ENCODE results near the gene CKAP5. TPM values are rescaled to one million over a fixed set of nuclear protein-coding genes. Genes with fewer than 3 reads are reported as not detected.
A peak's percentile ranks its signal among the peaks of the same experiment; 100 is the strongest.

The CKAP5 gene
- polyA plus RNA-seq, 1 of the 3 experiments (the other 2 are of a cell fraction) = 51.7 TPM

DNA sequence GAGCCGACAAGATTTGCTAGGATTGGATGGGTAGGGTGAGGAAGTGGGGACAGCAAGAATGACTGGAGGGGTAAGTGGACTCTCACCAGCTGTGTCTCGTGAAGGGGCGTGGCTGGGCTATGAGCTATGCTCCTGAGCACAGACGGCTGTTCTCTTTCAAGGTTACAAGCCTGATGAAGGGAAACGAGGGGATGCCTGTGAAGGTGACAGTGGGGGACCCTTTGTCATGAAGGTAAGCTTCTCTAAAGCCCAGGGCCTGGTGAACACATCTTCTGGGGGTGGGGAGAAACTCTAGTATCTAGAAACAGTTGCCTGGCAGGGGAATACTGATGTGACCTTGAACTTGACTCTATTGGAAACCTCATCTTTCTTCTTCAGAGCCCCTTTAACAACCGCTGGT lies 107.2 kb downstream of the CKAP5 start:
- Histone ChIP-seq H3K4me2 (no peak overlapping the region), H3K79me2 (ENCODE audit: insufficient read depth) (no peaks in the 10 kb centered on the region), H3F3A (replicated peaks; ENCODE audit: insufficient read depth) (peaks cover 4% of the 10 kb centered on the region), H3K4me3 (ENCODE audit: low read depth in 2 of 2, low read length in 1 of 2) (no peak overlapping the region), H4K20me1 (ENCODE audit: insufficient read depth) (no peaks in the 10 kb centered on the region), H3K4me1 (ENCODE audit: control insufficient read depth in 1 of 2, insufficient read depth in 2 of 2, low read depth in 1 of 2, low read length in 1 of 2) (no peaks in the 10 kb centered on the region), H2AFZ (ENCODE audit: low read depth) (no peak overlapping the region), H3K9me3 (no peaks in the 10 kb centered on the region), H3K27me3 (ENCODE audit: insufficient read depth) (no peaks in the 10 kb centered on the region), H3K36me3 (replicated peaks in 1 of 2; ENCODE audit: control insufficient read depth in 1 of 2, insufficient read depth in 2 of 2, low read length in 1 of 2) (peaks cover 19 to 20% of the 10 kb centered on the region in 2 experiments), H3K9me2 (no peaks in the 10 kb centered on the region), H3K9ac (no peak overlapping the region), H3K27ac (ENCODE audit: low read depth in 2 of 2, low read length in 1 of 2) (no peak overlapping the region)
- no peak for TF ChIP-seq RXRA (IDR thresholded peaks at IDR 0.05; ENCODE audit: borderline replicate concordance, low read depth)
- TF ChIP-seq, protein P1, sequence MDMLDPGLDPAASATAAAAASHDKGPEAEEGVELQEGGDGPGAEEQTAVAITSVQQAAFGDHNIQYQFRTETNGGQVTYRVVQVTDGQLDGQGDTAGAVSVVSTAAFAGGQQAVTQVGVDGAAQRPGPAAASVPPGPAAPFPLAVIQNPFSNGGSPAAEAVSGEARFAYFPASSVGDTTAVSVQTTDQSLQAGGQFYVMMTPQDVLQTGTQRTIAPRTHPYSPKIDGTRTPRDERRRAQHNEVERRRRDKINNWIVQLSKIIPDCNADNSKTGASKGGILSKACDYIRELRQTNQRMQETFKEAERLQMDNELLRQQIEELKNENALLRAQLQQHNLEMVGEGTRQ (IDR thresholded peaks at IDR 0.05; ENCODE audit: borderline replicate concordance, low read depth, low read length) = no peak
- TF ChIP-seq POLR2AphosphoS5 (IDR thresholded peaks at IDR 0.05; ENCODE audit: low read depth, low read length) = 0 out of 2 replicates have a peak, but pooled peaks have one; percentile 17
- WGBS (ENCODE audit: low lambda C conversion rate) = 96% methylated on average over 6 of the region's 6 CpGs
- ChIA-PET CTCF (no interaction called here), POLR2A (no interaction called here)
- no peak for DNase-seq

DNA sequence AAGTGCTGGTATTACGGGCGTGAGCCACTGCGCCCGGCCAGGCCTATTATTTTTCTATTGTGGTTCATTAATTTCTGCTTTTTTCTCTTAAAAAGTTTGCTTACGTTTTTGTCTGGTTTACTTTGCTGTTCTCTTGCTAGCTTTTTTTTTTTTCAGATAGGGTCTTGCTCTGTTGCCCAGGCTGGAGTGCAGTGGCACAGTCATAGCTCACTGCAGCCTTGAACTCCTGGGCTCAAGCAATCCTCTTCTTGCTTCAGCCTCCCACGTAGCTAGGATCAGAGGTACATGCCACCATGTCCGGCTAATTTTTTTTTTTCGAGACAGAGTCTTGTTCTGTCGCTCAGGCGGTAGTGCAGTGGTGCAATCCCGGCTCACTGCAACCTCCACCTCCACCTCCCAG lies 108.4 kb downstream of the CKAP5 start:
- Histone ChIP-seq H3K9ac (no peak overlapping the region), H3K4me1 (ENCODE audit: control insufficient read depth in 1 of 2, insufficient read depth in 2 of 2, low read depth in 1 of 2, low read length in 1 of 2) (no peaks in the 10 kb centered on the region), H4K20me1 (ENCODE audit: insufficient read depth) (no peaks in the 10 kb centered on the region), H2AFZ (ENCODE audit: low read depth) (no peak overlapping the region), H3F3A (replicated peaks; ENCODE audit: insufficient read depth) (peaks cover 9% of the 10 kb centered on the region), H3K4me3 (ENCODE audit: low read depth in 2 of 2, low read length in 1 of 2) (no peak overlapping the region), H3K9me3 (no peaks in the 10 kb centered on the region), H3K9me2 (no peaks in the 10 kb centered on the region), H3K27me3 (ENCODE audit: insufficient read depth) (no peaks in the 10 kb centered on the region), H3K4me2 (no peak overlapping the region), H3K79me2 (ENCODE audit: insufficient read depth) (no peaks in the 10 kb centered on the region), H3K27ac (ENCODE audit: low read depth in 2 of 2, low read length in 1 of 2) (no peak overlapping the region), H3K36me3 (replicated peaks in 1 of 2; ENCODE audit: control insufficient read depth in 1 of 2, insufficient read depth in 2 of 2, low read length in 1 of 2) (peaks cover 7 to 13% of the 10 kb centered on the region in 2 experiments)
- DNase-seq = no peak
- WGBS (ENCODE audit: low lambda C conversion rate) = 77% methylated on average over 10 of the region's 11 CpGs
- ChIA-PET CTCF (no interaction called here), POLR2A (no interaction called here)
- TF ChIP-seq RXRA (IDR thresholded peaks at IDR 0.05; ENCODE audit: borderline replicate concordance, low read depth) (no peak), GATA2 (CRISPR knock-in tag; IDR thresholded peaks at IDR 0.05) (no peak), TCF12 (IDR thresholded peaks at IDR 0.05) (no peak), EZH2phosphoT487 (IDR thresholded peaks at IDR 0.05; ENCODE audit: borderline replicate concordance, low read depth) (no peak)
- TF ChIP-seq, protein P2, sequence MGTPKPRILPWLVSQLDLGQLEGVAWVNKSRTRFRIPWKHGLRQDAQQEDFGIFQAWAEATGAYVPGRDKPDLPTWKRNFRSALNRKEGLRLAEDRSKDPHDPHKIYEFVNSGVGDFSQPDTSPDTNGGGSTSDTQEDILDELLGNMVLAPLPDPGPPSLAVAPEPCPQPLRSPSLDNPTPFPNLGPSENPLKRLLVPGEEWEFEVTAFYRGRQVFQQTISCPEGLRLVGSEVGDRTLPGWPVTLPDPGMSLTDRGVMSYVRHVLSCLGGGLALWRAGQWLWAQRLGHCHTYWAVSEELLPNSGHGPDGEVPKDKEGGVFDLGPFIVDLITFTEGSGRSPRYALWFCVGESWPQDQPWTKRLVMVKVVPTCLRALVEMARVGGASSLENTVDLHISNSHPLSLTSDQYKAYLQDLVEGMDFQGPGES (IDR thresholded peaks at IDR 0.05; ENCODE audit: low read depth, low read length) = no peak
- TF ChIP-seq, protein P3, sequence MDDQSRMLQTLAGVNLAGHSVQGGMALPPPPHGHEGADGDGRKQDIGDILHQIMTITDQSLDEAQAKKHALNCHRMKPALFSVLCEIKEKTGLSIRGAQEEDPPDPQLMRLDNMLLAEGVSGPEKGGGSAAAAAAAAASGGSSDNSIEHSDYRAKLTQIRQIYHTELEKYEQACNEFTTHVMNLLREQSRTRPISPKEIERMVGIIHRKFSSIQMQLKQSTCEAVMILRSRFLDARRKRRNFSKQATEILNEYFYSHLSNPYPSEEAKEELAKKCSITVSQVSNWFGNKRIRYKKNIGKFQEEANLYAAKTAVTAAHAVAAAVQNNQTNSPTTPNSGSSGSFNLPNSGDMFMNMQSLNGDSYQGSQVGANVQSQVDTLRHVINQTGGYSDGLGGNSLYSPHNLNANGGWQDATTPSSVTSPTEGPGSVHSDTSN (IDR thresholded peaks at IDR 0.05) = no peak
- TF ChIP-seq, protein P4, sequence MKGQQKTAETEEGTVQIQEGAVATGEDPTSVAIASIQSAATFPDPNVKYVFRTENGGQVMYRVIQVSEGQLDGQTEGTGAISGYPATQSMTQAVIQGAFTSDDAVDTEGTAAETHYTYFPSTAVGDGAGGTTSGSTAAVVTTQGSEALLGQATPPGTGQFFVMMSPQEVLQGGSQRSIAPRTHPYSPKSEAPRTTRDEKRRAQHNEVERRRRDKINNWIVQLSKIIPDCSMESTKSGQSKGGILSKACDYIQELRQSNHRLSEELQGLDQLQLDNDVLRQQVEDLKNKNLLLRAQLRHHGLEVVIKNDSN (IDR thresholded peaks at IDR 0.05; ENCODE audit: borderline replicate concordance, low read depth) = no peak
- TF ChIP-seq, protein P5, sequence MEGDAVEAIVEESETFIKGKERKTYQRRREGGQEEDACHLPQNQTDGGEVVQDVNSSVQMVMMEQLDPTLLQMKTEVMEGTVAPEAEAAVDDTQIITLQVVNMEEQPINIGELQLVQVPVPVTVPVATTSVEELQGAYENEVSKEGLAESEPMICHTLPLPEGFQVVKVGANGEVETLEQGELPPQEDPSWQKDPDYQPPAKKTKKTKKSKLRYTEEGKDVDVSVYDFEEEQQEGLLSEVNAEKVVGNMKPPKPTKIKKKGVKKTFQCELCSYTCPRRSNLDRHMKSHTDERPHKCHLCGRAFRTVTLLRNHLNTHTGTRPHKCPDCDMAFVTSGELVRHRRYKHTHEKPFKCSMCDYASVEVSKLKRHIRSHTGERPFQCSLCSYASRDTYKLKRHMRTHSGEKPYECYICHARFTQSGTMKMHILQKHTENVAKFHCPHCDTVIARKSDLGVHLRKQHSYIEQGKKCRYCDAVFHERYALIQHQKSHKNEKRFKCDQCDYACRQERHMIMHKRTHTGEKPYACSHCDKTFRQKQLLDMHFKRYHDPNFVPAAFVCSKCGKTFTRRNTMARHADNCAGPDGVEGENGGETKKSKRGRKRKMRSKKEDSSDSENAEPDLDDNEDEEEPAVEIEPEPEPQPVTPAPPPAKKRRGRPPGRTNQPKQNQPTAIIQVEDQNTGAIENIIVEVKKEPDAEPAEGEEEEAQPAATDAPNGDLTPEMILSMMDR (IDR thresholded peaks at IDR 0.05) = no peak
- TF ChIP-seq, protein P6, sequence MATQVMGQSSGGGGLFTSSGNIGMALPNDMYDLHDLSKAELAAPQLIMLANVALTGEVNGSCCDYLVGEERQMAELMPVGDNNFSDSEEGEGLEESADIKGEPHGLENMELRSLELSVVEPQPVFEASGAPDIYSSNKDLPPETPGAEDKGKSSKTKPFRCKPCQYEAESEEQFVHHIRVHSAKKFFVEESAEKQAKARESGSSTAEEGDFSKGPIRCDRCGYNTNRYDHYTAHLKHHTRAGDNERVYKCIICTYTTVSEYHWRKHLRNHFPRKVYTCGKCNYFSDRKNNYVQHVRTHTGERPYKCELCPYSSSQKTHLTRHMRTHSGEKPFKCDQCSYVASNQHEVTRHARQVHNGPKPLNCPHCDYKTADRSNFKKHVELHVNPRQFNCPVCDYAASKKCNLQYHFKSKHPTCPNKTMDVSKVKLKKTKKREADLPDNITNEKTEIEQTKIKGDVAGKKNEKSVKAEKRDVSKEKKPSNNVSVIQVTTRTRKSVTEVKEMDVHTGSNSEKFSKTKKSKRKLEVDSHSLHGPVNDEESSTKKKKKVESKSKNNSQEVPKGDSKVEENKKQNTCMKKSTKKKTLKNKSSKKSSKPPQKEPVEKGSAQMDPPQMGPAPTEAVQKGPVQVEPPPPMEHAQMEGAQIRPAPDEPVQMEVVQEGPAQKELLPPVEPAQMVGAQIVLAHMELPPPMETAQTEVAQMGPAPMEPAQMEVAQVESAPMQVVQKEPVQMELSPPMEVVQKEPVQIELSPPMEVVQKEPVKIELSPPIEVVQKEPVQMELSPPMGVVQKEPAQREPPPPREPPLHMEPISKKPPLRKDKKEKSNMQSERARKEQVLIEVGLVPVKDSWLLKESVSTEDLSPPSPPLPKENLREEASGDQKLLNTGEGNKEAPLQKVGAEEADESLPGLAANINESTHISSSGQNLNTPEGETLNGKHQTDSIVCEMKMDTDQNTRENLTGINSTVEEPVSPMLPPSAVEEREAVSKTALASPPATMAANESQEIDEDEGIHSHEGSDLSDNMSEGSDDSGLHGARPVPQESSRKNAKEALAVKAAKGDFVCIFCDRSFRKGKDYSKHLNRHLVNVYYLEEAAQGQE (IDR thresholded peaks at IDR 0.05; ENCODE audit: low read depth, low read length) = no peak
- TF ChIP-seq, protein P1 (IDR thresholded peaks at IDR 0.05; ENCODE audit: borderline replicate concordance, low read depth, low read length) = no peak

Data from SK-N-SH (cell line).